HG03520 (cell line): ENCODE results near the gene ATG4A.

Experiments
- ATAC-seq: cut with Tn5 transposase; IDR thresholded peaks from one replicate; pipeline ENCODE4 v1.9.1; 2021; ENCODE audit warnings: mild to moderate bottlenecking, moderate library complexity; ENCODE audit not compliant: unreplicated experiment

Gene ATG4A

GRCh38 chrX:108167211-108167872 lies 75.8 kb downstream of the ATG4A start:
- ATAC-seq, result no peak

DNA sequence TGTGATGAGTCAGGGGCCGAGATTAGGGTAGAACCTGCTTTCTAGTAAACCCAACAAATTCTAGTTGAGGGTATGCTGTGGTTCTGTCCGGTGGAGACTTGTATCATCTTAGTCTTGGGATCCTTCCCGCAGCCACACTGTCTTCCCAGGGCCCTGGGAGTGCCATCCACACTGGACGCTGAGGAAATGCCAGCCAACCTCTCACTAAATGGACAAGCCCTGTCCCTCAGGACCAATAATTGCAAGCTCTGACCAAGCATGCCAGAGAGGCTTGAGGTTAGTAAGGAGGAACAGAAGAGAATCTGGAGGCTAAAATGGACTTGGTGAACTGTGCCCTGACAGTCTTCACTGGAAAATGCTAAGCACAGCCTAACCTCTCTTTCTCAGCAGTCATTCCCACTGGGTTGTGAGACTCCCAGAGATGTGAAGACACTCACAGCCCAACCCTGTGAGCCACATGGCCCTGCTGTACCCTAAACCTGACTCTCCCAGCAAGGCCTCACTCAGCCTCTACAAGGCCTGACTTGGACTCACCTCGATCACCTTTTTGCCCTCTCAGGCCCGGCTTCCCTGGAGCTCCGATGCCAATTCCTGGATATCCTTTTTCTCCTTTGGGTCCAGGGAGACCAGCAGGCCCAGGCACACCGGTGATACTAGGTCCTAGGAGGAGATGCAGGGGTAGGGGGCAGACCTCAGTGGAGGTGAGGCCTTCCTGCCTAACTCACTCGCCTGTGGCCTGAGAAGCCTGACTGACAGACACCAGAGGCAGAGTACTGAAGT lies 77.6 kb downstream of the ATG4A start:
- ATAC-seq, result no peak

GRCh38 chrX:108169768-108170167 lies 78.2 kb downstream of the ATG4A start:
- ATAC-seq, result no peak

- no peak for ATAC-seq
Measured at GRCh38 chrX:108171671-108172070, 80.1 kb downstream of the ATG4A start.

- ATAC-seq, result no peak
Measured at GRCh38 chrX:108173874-108174273, 82.3 kb downstream of the ATG4A start.

GRCh38 chrX:108177351-108178142 lies 86.0 kb downstream of the ATG4A start:
- ATAC-seq, result no peak

GRCh38 chrX:108178143-108178498 lies 86.5 kb downstream of the ATG4A start:
- no peak for ATAC-seq

DNA sequence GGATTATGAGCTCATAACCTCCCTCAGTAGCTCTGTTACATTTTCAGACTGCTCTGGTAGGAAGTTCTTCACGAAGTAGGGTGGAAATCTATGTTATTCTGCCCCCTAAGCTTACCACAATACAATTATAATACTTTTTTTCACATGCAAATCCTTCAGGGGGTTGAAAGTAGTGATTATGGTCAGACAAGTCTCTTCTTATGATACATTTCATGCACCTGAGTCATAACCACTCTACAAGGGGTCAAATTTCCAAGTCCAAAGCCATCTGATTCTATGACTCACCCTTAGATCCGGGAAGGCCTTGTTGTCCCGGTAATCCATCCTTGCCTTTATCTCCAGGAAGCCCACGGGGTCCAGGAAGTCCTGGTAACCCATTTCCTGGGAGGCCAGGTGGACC lies 95.2 kb downstream of the ATG4A start:
- ATAC-seq, result no peak

GRCh38 chrX:108198420-108198819 lies 106.8 kb downstream of the ATG4A start:
- no peak for ATAC-seq

DNA sequence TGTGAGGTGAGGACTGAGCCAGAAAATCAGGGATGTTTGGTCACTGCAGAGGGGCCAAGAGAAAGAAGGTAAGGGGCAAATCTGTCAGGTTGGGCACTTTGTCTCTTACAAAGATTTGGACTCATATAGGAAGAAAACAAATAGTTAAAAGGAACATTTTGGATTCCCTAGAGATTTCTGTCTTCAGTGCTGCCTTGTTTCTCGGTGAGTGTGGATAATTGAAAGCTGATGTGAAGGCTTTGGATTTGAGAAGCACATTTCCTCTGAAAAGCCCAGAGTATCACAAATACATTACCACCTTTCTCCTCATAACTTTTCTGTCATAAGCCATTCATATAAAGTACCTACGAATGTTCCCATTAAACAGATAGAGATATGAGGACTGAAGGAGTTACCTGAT lies 107.5 kb downstream of the ATG4A start:
- ATAC-seq, result no peak

DNA sequence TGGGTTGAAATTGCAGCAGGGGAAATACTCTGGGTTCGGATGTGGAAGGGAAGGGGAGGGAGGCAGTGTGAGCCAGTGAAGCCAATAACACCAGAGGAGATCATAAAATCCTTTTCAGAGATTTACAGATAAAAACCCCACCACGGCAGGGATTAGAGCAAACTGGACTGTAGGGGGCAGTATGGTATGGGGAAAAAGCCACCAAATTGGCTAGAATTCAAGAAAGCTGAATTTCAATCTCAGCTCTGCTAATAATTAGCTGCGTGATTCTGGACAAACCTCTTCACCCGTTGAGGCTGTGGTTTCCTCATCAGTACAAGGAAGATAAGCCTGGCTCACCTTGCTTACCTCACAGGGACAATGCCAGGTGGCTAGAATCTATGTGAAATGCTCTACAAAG lies 108.1 kb downstream of the ATG4A start:
- no peak for ATAC-seq

GRCh38 chrX:108203540-108203939 lies 112.0 kb downstream of the ATG4A start:
- no peak for ATAC-seq
